ENCODE measurements around the gene TSKS. TPM values are rescaled to one million over a fixed set of nuclear protein-coding genes. Genes with fewer than 3 reads are reported as not detected.

Gene TSKS
- total RNA-seq, 1 donor from 2014 or later, result not detected

DNA sequence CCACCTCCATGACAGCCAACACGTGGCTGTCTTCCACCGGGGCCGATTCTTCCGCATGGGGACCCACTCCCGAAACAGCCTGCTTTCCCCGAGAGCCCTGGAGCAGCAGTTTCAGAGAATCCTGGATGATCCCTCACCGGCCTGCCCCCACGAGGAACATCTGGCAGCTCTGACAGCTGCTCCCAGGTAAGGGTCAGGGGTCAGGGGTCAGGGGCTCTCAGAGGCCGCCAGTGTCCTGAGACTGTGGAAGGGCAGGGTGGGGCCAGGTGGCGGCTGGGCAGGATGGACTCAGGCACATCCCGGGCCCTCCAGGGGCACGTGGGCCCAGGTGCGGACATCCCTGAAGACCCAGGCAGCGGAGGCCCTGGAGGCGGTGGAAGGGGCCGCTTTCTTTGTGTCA lies 57.2 kb downstream of the TSKS start:
- Mint-ChIP-seq H3K27ac (ENCODE audit: unreplicated experiment) (no peak overlapping the region), H3K9me3 (ENCODE audit: unreplicated experiment) (peaks cover 1% of the 10 kb centered on the region), H3K4me1 (ENCODE audit: low read depth, unreplicated experiment) (no peaks in the 10 kb centered on the region), H3K27me3 (ENCODE audit: unreplicated experiment) (peaks cover 4% of the 10 kb centered on the region), H3K4me3 (ENCODE audit: unreplicated experiment) (no peak overlapping the region), H3K36me3 (ENCODE audit: unreplicated experiment) (no peaks in the 10 kb centered on the region)
- DNase-seq, result no peak
- TF ChIP-seq, protein P1, sequence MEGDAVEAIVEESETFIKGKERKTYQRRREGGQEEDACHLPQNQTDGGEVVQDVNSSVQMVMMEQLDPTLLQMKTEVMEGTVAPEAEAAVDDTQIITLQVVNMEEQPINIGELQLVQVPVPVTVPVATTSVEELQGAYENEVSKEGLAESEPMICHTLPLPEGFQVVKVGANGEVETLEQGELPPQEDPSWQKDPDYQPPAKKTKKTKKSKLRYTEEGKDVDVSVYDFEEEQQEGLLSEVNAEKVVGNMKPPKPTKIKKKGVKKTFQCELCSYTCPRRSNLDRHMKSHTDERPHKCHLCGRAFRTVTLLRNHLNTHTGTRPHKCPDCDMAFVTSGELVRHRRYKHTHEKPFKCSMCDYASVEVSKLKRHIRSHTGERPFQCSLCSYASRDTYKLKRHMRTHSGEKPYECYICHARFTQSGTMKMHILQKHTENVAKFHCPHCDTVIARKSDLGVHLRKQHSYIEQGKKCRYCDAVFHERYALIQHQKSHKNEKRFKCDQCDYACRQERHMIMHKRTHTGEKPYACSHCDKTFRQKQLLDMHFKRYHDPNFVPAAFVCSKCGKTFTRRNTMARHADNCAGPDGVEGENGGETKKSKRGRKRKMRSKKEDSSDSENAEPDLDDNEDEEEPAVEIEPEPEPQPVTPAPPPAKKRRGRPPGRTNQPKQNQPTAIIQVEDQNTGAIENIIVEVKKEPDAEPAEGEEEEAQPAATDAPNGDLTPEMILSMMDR (IDR thresholded peaks at IDR 0.05; ENCODE audit: partially characterized antibody, unreplicated experiment), result no peak

DNA sequence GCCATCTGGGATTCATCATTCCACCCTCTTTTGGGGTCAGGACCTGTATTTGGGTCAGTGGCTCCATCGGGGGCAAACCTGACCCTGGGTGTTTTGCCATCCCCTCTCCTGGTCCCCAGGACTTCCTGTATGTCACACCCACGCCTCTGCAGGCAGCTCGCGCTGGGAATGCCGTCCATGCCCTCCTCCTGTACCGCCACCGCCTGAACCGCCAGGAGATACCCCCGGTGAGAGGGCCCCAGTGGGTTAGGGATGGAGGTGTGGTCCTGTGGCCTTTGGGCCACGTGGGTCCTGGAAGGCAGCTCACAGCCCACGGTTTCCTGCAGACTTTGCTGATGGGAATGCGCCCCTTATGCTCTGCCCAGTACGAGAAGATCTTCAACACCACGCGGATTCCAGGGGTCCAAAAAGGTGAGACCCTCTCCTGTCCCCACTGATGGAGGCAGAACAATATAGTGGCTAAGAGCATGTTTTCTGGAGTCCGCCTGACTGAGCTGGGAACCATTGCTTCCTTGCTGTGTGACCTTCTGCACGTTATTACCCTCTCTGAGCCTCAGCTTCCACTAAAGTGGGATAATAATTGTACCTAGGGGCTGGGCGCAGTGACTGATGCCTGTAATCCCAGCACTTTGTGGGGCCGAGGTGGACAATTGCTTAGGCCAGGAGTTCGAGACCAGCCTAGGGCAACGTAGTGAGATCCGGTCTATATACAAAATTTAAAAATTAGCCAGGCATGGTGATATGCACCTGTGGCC lies 58.0 kb downstream of the TSKS start:
- peaks cover 1% of the 10 kb centered on the region for H3K9me3 Mint-ChIP-seq (ENCODE audit: unreplicated experiment)
- no peak for DNase-seq
- no peaks in the 10 kb centered on the region for H3K4me1 Mint-ChIP-seq (ENCODE audit: low read depth, unreplicated experiment)
- H3K4me3 Mint-ChIP-seq (ENCODE audit: unreplicated experiment), result no peak overlapping the region
- H3K36me3 Mint-ChIP-seq (ENCODE audit: unreplicated experiment), result no peaks in the 10 kb centered on the region
- no peak overlapping the region for H3K27ac Mint-ChIP-seq (ENCODE audit: unreplicated experiment)
- peaks cover 4% of the 10 kb centered on the region for H3K27me3 Mint-ChIP-seq (ENCODE audit: unreplicated experiment)
- TF ChIP-seq, protein P1 (IDR thresholded peaks at IDR 0.05; ENCODE audit: partially characterized antibody, unreplicated experiment), result no peak

DNA sequence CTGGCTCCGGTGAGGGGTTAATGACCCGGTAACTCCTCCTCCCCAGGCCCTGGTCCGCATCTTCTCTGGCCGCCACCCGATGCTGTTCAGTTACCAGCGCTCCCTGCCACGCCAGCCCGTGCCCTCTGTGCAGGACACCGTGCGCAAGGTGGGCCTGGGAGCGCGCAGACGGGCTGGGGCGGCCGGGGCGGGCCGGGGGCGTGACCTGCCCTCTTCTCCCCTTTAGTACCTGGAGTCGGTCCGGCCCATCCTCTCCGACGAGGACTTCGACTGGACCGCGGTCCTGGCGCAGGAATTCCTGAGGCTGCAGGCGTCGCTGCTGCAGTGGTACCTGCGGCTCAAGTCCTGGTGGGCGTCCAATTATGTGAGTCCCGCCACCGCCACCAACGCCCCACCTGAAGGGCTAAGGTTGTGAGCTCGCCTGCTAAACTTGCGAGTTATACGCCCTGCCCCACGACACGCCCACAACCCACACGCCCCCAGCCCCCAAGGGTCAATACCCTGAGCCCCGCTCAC lies 61.8 kb downstream of the TSKS start:
- no peak for DNase-seq
- H3K4me1 Mint-ChIP-seq (ENCODE audit: low read depth, unreplicated experiment), result no peaks in the 10 kb centered on the region
- no peaks in the 10 kb centered on the region for H3K9me3 Mint-ChIP-seq (ENCODE audit: unreplicated experiment)
- no peak overlapping the region for H3K4me3 Mint-ChIP-seq (ENCODE audit: unreplicated experiment)
- no peaks in the 10 kb centered on the region for H3K36me3 Mint-ChIP-seq (ENCODE audit: unreplicated experiment)
- peaks cover 7% of the 10 kb centered on the region for H3K27me3 Mint-ChIP-seq (ENCODE audit: unreplicated experiment)
- TF ChIP-seq, protein P1 (IDR thresholded peaks at IDR 0.05; ENCODE audit: partially characterized antibody, unreplicated experiment), result no peak
- no peak overlapping the region for H3K27ac Mint-ChIP-seq (ENCODE audit: unreplicated experiment)

- Mint-ChIP-seq H3K27me3 (ENCODE audit: unreplicated experiment) (peaks cover 7% of the 10 kb centered on the region), H3K4me3 (ENCODE audit: unreplicated experiment) (no peak overlapping the region), H3K36me3 (ENCODE audit: unreplicated experiment) (no peaks in the 10 kb centered on the region), H3K4me1 (ENCODE audit: low read depth, unreplicated experiment) (no peaks in the 10 kb centered on the region), H3K27ac (ENCODE audit: unreplicated experiment) (no peak overlapping the region), H3K9me3 (ENCODE audit: unreplicated experiment) (no peaks in the 10 kb centered on the region)
- TF ChIP-seq, protein P1 (IDR thresholded peaks at IDR 0.05; ENCODE audit: partially characterized antibody, unreplicated experiment), result no peak
- DNase-seq, result no peak
Measured at GRCh38 chr19:49700563-49700962, 62.5 kb downstream of the TSKS start.

GRCh38 chr19:49699364-49699763 lies 63.7 kb downstream of the TSKS start:
- no peak overlapping the region for H3K27ac Mint-ChIP-seq (ENCODE audit: unreplicated experiment)
- DNase-seq, result no peak
- peaks cover 7% of the 10 kb centered on the region for H3K27me3 Mint-ChIP-seq (ENCODE audit: unreplicated experiment)
- H3K9me3 Mint-ChIP-seq (ENCODE audit: unreplicated experiment), result no peaks in the 10 kb centered on the region
- no peaks in the 10 kb centered on the region for H3K4me1 Mint-ChIP-seq (ENCODE audit: low read depth, unreplicated experiment)
- no peak overlapping the region for H3K4me3 Mint-ChIP-seq (ENCODE audit: unreplicated experiment)
- no peaks in the 10 kb centered on the region for H3K36me3 Mint-ChIP-seq (ENCODE audit: unreplicated experiment)
- TF ChIP-seq, protein P1 (IDR thresholded peaks at IDR 0.05; ENCODE audit: partially characterized antibody, unreplicated experiment), result no peak
